ENCODE measurements around the gene ZACN.
A peak's percentile ranks its signal among the peaks of the same experiment; 100 is the strongest.
"Not testable (repeated sequence)": the region's sequence is repeated elsewhere in the genome, so short reads cannot be mapped to it uniquely, and the experiment has no call there.

The ZACN gene

DNA sequence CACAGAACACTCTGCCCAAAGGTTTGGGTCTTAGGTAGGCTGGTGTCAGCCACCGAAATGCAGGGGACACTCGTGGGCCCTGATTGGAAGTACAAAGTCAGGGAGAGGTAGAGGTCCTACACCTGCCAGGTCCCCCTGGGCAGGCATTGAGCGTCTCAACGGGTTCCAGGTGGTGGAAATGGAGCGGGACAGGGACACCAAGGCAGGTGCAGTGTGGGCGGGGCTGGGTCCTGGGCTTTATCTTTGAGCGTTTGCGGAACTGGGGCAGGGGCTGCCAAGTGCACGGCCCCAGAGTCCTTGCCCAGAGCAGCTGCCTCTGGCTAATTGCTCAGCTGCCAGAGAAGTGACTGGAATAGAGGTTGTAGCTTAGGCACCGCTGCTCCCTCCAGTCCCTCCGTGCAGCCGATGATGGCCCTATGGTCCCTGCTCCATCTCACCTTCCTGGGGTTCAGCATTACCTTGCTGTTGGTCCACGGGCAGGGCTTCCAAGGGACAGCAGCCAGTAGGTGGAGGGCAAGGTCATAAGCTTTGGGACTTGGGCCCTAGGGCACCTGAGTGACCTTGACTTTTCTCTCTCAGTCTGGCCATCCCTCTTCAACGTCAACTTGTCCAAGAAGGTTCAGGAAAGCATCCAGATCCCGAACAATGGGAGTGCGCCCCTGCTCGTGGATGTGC, at the start of gene ZACN:
Gene ZACN (plus strand): TSS at position 323 of the 675 bp plus-strand sequence. CDS start 83 bp downstream, at position 406.
- no peak for DNase-seq (ENCODE audit: low read depth)

DNA sequence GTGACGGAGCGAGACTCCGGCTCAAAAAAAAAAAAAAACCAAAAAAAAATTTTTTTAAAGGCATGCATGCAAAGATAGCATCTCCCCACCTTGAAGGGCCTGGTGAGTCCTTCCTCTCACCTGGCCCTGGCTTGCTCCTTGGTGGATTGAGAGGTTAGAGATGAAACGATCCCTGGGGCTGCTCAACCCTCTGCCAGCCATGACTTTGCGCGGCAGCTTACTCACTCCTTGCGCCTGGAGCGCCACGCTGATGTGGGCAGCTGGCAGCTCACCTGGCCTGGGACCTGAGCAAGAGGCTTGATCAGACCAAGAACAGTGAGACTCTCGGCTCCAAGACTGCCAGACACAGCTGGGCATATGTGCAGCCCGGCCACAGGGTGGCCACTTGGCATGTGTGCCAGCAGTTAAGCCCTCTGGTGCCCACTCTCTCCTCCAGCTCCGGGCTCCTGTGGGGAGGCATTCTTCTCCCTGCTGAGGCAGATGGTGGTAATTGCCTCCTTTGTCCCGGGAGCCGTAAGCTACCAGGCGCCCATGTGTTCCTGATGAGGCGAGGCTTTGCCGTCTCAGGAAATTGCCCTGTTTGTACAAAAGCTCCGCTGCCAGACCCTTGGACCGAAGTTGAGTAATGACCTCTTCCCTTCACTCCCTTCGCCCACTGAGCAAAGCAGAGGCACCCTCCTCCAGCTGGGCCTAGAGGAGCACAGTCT, 46.8 kb upstream of the ZACN start:
- no peak for DNase-seq (ENCODE audit: low read depth)

DNA sequence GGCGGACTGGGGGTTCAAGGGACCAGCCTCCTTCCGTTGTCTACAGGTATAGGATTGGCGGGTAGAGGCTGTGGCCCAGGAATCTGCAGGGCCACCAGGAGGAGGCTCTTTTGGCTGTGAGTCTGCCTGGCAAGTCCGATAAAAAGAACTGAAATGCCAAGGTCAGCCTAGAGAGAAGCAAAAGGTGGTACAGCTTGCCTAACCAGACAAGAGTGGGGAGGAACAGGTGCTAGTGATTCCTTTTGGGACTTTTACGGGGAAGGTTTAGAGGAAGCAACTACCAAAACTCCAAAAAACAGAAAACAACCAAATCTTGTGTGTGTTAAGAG, 46.2 kb upstream of the ZACN start:
- DNase-seq (ENCODE audit: low read depth), result no peak

DNA sequence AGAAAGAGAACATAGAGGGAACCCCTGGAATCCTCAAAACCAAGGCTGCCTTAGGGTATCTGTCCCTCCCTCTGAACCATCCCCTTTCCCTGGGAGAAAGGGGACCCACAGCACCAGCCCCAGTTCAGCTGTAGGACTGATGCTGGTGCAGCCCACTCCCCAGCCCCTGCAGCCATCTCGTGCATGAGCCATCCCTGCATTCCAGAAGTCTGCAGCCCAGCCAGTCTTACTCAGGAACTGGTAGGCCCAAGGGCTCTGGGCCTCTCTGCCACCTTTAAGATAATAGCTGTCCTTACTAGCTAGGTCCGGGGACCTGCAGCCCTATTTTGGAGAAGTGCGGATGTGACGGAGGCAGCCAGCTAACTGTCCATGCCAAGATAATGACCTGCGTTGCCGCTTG, 45.8 kb upstream of the ZACN start:
- DNase-seq (ENCODE audit: low read depth), result no peak

DNA sequence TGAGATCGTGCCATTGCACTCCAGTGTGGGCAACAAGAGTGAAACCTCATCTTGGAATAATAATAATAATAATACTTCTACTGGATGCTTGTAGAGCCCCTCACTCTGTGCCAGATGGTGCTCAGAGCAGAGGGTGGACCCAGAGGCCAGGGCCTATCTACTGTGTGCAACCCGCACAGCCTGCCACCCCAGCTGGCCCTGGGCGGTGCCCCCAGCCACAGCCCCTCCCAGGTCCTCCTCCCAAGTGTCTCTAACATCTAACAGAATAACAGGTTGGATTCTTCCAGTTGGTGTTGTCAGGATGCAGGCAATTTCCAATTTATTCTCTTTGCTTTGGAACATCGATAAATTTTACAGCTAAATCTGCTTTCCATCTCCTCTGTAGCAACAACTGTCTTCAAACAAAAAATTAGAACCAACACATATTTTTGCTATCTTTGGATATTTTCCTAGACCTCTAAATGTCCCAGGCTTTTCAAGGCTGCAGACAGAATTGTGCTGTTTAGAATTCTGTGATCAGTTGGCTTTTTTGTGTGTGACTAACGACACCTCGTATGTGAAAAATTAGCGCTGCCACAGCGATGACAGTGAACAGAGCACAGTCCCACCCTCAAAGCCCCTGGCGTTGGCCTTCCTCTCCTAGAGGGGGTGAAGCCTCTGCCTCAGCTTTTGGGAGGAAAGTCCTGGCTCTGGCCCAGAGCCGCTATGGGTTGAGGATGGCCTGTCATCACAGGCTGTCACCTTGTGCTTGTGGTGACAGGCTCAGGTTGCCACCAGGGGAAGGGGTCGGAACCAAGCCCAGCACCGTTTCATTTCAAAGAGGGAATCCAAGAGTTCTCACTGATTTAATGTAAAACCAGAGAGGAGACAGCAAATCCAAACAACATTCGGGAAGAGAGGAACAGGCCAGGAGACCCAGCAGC, 44.3 kb upstream of the ZACN start:
- DNase-seq (ENCODE audit: low read depth), result no peak

DNA sequence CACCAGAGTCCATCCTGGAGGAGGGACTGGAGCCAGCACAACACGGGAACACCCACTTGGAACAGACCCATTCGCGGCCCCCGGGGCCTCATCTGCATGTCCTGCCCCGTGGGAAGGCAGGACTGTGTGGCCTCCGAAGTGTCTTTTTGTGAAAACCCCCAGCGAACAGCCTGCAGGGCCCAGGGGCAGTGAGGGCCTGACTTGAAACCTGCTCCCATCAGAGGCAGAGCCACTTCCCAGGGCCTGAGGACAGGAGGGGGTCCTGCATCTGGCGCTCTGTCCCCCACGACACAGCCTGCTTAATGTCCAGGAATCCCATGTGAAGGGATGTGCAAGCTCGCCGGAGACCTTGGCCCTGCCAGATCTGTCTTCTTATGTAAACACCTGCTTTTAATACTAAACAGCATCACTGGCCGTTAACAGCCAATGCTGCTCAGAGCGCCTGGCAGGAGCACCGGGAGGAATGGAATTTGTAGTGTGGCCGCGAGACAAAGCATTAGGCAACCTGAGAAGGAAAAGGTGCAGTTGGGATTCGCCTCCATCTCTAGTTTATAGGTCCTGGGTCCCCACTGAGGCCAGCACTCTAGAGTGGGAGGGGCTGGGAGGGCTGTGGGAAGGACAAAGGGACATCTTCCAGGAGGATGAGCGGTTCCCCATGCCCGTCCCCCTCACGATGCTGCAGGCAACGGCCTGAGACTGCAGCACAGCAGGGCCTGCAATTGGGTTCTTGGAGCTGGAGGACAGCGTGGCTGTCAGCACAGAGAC, 42.3 kb upstream of the ZACN start:
- no peak for DNase-seq (ENCODE audit: low read depth)

DNA sequence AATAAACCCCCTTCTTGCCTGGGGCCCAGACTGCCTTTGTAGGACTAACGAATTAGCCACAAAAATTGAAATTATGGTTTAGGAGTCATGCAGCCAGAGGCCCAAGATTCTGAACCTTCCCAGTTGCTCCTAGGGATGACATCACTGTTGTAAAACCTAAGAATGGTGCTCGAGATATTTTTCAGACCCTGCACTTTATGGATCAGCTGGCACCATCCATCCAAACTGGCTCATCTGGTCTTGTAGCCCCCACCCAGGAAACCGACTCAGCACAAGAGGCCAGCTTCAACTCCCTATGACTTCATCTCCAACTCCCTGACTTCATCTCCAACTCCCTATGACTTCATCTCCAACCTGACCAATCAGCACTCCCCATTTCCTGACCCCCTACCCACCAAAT, 40.9 kb upstream of the ZACN start:
- DNase-seq (ENCODE audit: low read depth), result peak; percentile 50

DNA sequence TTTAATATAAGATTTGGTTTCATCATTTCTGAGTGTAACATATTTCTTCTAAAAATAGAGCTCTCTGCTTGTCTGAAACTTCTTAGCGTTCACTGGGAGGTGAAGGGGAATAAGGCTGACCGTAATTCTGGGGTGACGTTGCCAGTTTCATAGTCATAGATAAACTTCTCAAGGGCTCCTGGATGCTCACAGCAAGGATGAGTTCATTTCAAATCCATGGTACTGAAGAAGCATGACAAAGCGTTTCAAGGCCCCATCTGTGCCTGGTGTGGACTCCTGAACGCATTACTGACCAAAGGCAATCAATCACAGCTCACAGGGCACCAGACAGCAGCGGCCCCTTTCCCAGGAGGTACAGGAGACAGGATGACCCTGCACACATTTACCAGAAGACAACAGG, 39.9 kb upstream of the ZACN start:
- DNase-seq (ENCODE audit: low read depth), result no peak

DNA sequence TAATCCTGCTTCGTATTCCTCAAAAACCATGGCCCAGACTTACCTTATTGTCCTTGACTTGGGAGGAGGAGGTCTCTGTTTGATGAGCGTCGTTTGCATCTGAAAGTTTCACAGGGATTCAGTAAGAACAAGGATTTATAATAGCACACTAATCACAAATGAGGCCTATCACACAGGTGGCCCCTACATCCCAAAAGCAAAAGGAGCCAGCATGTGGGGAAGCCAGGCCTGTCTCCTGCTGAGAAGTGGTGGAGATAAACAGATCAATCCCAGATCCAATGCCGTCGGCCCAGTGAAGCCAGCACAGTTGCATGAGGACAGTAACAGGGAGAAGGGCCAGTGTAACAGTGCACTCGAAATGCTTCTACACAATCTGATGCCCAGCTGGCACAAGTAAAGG, 38.6 kb upstream of the ZACN start:
- DNase-seq (ENCODE audit: low read depth), result no peak

DNA sequence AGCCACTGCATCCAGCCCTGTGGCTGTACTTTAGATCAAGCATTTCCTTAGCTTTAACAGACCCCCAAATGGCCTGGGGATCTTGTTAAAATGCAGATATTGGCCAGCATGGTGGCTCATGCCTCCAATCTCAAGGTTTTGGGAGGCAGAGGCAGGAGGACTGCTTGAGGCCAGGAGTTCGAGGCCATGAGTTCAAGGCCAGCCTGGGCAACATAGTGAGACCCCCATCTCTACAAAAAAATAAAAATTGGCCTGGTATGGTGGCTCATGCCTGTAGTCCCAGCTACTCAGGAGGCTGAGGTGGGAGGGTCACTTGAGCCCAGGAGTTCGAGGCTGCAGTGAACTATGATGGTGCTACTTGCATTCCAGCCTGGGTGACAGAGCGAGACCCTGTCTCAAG, 36.1 kb upstream of the ZACN start:
- DNase-seq (ENCODE audit: low read depth), result not testable (repeated sequence)

DNA sequence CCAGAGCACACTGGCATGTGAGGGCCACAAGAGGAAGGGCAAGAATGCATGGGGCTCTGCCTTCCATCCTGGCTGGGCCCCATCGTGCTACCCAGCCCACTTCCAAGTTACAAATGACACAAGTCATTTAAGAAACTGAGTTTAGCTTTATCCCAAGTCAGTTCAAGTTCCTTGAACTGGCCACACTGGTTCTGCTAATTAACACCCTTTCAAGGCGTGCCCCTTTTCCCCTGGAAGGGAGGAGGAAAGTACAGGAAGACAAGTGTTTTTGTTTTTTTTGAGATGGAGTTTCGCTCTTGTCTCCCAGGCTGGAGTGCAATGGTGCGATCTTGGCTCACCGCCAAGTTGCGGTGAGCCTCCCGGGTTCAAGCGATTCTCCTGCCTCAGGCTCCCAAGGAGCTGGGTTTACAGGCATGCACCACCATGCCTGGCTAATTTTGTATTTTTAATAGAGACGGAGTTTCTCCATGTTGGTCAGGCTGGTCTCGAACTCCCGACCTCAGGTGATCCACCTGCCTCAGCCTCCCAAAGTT, 34.4 kb upstream of the ZACN start:
- DNase-seq (ENCODE audit: low read depth), result not testable (repeated sequence)

DNA sequence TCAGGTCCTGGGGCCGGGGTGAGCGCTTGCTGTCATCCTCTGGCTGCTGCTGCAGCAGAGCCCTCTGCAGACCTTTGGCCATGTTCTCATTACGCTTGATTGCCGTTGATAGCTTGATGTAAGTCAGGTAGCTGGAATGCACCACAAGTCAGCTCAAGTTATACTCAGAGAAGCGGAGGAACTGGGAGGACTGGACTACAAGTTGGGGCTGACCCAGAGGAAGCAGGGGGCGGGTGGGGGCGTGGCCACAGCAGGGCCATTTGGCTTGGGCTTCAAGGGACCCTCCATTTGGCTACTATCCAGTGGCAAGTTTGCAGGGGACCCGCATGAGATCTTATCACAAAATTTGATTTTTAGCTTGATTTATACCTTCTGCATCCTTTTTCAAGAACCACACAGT, 32.9 kb upstream of the ZACN start:
- DNase-seq (ENCODE audit: low read depth), result no peak

DNA sequence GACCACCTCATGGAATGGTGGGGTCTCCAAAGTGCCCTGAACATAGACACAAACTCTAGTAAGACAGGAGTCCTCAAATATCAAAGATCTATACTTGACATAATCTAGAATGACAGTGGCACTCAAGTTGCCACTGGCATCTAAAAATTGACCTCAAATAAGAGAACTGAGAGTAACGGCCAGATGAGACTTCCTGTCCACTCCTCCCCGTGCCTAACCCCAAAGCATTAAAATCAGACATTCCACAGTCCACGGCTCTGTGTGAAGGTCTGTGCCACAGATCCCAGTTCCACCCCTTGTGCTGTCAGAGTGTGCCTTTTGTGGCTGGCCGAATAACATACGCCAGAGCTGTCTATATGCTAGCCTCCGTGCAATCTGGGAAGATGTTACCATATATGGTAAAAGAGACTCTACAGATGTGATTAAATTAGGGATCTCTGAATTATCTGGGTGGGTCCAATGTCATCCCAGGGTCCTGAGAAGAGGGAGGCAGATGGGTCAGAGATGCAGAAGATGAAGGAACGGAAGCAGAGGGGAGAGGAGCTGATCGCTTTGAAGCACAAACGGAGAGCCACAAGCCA, 30.9 kb upstream of the ZACN start:
- DNase-seq (ENCODE audit: low read depth), result no peak

DNA sequence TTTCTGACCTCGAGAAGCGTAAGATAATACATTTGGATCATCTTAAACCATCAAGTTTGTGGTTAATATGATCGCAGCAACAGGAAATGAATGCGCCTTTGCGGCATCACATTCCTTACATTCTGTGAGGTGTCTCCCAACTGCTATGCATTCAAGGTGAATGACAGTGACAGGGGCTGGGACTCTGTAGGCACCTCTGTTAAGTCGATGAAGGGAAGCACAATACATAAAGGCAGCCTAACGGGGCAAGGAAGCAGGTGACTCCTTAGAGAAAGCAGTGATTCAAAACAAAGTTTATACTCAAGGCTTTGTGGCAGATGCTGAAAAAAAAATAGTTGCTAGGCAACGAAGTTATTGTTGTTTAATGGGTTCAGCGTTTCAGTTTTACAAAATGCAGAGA, 30.3 kb upstream of the ZACN start:
- peak; percentile 70 for DNase-seq (ENCODE audit: low read depth)

DNA sequence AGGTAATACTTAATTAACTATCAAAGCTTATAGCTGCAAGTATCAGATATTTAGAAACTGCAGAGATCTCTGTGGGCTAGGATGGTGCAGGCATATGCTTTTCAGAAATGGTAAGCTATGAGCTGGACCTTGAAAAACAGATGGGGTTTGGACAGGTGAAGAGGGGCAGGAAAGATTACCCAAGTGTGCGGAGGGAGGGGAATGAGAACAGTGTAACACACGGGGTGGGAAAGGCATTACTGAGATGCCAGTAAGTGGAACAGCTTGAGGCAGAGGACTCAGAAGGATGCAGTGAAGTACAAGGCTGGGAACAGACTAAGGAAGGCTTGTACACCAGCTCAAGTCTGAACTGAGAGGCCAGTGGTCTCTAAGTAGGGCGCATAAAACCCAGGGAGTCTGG, 29.7 kb upstream of the ZACN start:
- DNase-seq (ENCODE audit: low read depth), result no peak

DNA sequence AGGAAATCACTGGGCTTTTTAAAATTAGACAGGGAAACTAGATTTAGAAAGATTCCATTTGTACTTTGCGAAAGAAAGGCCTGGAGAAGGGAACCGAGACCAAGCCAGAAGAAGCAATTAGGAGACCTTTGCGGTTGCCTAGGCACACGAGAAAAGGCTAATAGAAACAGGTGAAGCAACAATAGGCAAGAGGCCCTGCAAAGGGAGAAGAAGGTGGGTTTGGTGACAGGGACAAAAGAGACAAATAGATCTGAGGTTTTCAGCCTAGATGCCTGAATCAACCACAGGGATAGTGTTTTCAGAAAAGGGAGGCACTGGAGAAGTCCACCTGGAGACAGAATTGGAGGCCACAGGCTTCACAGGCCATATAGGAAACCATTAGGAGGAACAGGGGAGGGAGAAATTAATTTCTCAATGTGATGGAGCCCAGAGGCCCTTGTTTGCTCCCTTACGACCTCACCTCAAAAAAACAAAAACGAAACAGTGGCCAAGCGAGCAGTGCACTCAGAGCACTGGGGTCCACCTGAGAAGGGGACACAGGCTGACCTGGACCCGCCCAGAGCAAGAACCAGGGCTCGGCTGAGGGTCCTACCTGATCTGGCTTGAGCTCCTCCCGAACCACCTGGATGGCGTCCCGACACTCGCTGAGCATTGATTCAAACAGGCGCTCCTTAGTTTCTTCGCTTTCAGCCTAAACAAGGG, 29.0 kb upstream of the ZACN start:
- DNase-seq (ENCODE audit: low read depth), result no peak

DNA sequence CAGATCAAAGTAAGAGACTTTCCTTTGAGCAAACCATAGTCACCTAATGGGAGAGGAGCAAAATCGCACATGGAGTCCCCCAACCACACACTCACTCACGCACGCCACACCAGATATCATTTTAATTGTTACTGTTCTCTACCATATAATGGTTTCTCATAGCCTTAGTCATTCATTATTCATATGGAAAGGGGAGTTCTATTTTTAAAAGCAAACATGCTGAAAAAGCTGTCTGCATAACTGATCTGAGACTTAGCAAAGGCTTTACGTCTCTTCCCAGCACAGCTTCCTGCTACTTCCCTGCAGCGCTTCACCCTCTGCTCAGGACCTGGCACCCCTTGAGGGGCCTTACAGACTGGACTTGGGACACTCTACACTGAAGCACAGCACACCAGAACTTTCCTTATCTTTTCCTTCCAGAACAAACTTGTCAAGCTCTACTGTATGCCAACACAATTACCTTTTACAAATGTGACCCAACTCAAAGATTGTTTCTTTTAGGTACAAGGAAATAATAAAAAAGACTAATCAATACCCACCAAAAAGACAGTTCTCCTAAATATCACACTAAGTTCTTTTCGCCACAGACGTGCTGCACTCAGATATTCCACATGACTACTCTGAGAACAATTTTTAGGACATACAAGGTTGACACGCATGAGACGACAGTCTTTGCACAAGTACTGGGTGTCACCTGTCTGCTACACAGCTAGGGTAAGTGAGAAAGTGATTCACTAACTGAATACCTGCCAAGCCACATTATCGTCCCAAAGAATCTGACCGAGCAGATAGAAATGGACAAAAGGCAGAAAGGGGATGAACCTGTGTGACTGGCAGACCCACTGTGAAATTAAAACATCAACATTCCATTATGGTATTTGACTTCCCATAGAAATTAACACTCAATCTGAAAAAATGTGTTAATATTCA, 28.2 kb upstream of the ZACN start:
- DNase-seq (ENCODE audit: low read depth), result no peak

DNA sequence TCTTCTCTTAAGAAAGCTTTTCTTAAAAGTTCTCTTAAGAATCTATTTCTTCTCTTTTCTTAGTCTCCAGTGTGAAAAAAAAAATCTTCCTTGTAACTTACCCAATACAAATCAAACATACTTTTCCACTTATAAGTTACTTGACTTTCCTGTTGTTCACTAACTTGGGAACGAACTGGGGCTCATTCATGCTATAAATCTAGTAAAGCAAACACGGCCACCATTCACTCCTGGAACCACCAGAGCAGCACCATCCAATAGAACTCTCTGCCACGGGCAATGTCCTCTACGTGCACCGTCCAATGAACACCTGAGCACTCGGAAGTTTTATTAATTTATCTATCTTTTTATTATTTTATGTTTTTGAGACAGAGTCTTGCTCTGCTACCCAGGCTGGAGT, 27.4 kb upstream of the ZACN start:
- no peak for DNase-seq (ENCODE audit: low read depth)

DNA sequence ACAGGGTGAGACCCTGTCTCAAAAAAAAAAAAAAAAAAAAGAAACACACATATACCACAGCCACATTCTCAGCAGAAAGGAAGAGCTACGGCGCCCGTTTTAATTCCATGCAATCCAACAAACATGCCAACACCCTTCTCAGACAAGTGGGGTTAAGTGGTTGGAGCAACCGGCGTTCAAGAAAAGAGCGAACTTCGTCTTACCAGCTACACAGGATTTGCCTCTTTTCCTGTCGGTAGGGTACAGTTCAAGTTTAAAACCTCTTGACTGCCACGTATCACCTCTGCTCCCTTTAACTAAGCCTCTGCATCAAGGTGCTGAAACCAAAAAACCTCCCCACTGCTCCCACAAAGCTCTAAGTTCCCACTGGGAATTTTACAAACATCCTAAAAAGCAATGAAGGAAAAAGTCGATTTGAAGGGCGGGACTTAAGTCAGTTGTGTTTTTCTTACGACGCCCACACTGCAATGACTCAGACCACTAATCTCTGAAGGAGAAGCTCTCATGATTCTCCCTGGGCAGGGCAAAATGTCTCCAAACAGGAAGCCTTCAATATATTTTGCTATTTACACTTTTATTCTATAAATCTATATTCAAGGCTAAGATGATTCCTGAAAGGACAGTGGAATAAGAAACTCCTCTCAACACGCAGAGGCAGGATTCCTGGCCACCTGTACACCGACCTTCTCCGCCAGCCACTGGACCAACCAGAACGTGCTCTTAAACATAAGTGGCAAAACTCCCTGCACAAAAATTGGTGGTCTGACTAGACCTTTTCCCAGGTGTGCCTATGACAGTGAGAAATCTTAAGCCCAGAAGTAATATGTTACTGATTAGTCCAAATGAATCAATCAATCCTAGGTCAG, 25.5 kb upstream of the ZACN start:
- peak; percentile 69 for DNase-seq (ENCODE audit: low read depth)

All from EH (cell line).